Prostate gland (tissue), 2 donors: ENCODE measurements around the gene TMEM69. TPM values are rescaled to one million over a fixed set of nuclear protein-coding genes. Genes with fewer than 3 reads are reported as not detected.
"Not testable (repeated sequence)": the region's sequence is repeated elsewhere in the genome, so short reads cannot be mapped to it uniquely, and the experiment has no call there.

Source experiments
- DNase-seq: peaks from one replicate; pipeline ENCODE4 v3.0.0-alpha.2; 2019; ENCODE audit warnings: low spot score
- H3K27ac ChIP-seq, 2 donors: fragments of 200-600 bp; sonication (generic); 2 replicates each; pipeline ENCODE4 v1.5.1; 2017 to 2019
- H3K27me3 ChIP-seq: fragments of 200-600 bp; sonication (generic); replicated peaks from 2 replicates; pipeline ENCODE4 v1.5.1; 2019; ENCODE audit not compliant: insufficient read depth
- H3K36me3 ChIP-seq, 2 donors: fragments of 200-600 bp; sonication (generic); 1 replicate in 1 of 2; 2 replicates in 1 of 2; pipeline versions ENCODE4 v1.5.1 to v1.8.1; 2017 to 2019
- H3K4me1 ChIP-seq: fragments of 200-600 bp; sonication (generic); replicated peaks from 2 replicates; pipeline ENCODE4 v1.5.1; 2019
- H3K4me3 ChIP-seq, 2 donors: fragments of 200-600 bp; sonication (generic); 2 replicates each; pipeline ENCODE4 v1.5.1; 2017 to 2019
- H3K9me3 ChIP-seq: fragments of 200-600 bp; sonication (generic); 2 replicates; pipeline ENCODE4 v1.5.1; 2017
- CTCF ChIP-seq, 4 experiments: fragments of 200-600 bp in 2 of 4; fragments of 450-650 bp in 2 of 4; sonication (generic) in 2 of 4; IDR thresholded peaks; 1 replicate in 3 of 4; 2 replicates in 1 of 4; pipeline ENCODE4 v1.5.1; 2016 to 2019; ENCODE audit warnings: antibody characterized with exemption in 4 of 4, mild to moderate bottlenecking in 2 of 4, moderate library complexity in 2 of 4
- POLR2A ChIP-seq: fragments of 450-650 bp; IDR thresholded peaks from one replicate; pipeline ENCODE4 v1.6.1; 2016; ENCODE audit warnings: antibody characterized with exemption, mild to moderate bottlenecking
- POLR2AphosphoS5 ChIP-seq: sonication (generic); formaldehyde crosslinking; IDR thresholded peaks from one replicate; pipeline ENCODE4 v1.6.1; 2017; ENCODE audit warnings: antibody characterized with exemption
- WGBS: methylation state at CpG from one replicate; pipeline ENCODE4 v1.1.5; 2018; 5-methylcytosine and 5-hydroxymethylcytosine counted together
- intact Hi-C: fragments of 100-400 bp; cut with DNase I; formaldehyde crosslinking; loops from one replicate; pipeline ENCODE4 v1.14.2; 2022
- total RNA-seq, 2 donors: library from RNA; depleted of rRNA; stranded (reverse); fragments of >200 nt; gene quantifications; one replicate each; pipeline ENCODE4 v1.1.0, GENCODE V29; 2016

Gene TMEM69
- total RNA-seq, 2 donors from 2014 or later, result 29.6 to 32.9 TPM

GRCh38 chr1:45718289-45718688 lies 30.3 kb downstream of the TMEM69 start:
- Histone ChIP-seq H3K27me3 (no peaks in the 10 kb centered on the region), H3K27ac (no peak overlapping the region), H3K4me3 (no peak overlapping the region), H3K36me3 (no peaks in the 10 kb centered on the region), H3K9me3 (no peaks in the 10 kb centered on the region), H3K4me1 (no peaks in the 10 kb centered on the region)
- no peak for DNase-seq
- intact Hi-C loops, result no loop called here
- 100% methylated on average over 1 of the region's 1 CpG for WGBS
- no peak for TF ChIP-seq CTCF (IDR thresholded peaks at IDR 0.05)
- TF ChIP-seq POLR2A, result no peak
- no peak for TF ChIP-seq POLR2AphosphoS5

GRCh38 chr1:45721207-45721606 lies 33.2 kb downstream of the TMEM69 start:
- 85% methylated on average over 1 of the region's 1 CpG for WGBS
- H3K9me3 ChIP-seq, result no peaks in the 10 kb centered on the region
- H3K27ac ChIP-seq, result no peak overlapping the region
- DNase-seq, result no peak
- TF ChIP-seq POLR2AphosphoS5 (no peak), POLR2A (no peak), CTCF (IDR thresholded peaks at IDR 0.05) (no peak)
- no peaks in the 10 kb centered on the region for H3K27me3 ChIP-seq
- no peaks in the 10 kb centered on the region for H3K4me1 ChIP-seq
- no peak overlapping the region for H3K4me3 ChIP-seq
- no peaks in the 10 kb centered on the region for H3K36me3 ChIP-seq
- intact Hi-C loops, result no loop called here

GRCh38 chr1:45722809-45723208 lies 34.8 kb downstream of the TMEM69 start:
- DNase-seq, result no peak
- intact Hi-C loops, result no loop called here
- Histone ChIP-seq H3K4me1 (no peaks in the 10 kb centered on the region), H3K27ac (no peak overlapping the region), H3K36me3 (no peaks in the 10 kb centered on the region), H3K9me3 (no peaks in the 10 kb centered on the region), H3K27me3 (no peaks in the 10 kb centered on the region), H3K4me3 (no peak overlapping the region)
- WGBS, result 97% methylated on average over 3 of the region's 3 CpGs
- TF ChIP-seq POLR2A, result no peak
- no peak for TF ChIP-seq POLR2AphosphoS5
- no peak for TF ChIP-seq CTCF (IDR thresholded peaks at IDR 0.05)

- H3K27ac ChIP-seq, result no peak overlapping the region
- no peak for TF ChIP-seq POLR2AphosphoS5
- TF ChIP-seq CTCF (IDR thresholded peaks at IDR 0.05), result no peak
- TF ChIP-seq POLR2A, result no peak
These were observed 35.4 kb downstream of the TMEM69 start for GRCh38 chr1:45723248-45723930.

GRCh38 chr1:45726007-45726406 lies 38.0 kb downstream of the TMEM69 start:
- intact Hi-C loops, result not testable (repeated sequence)

More at GRCh38 chr1:45723248-45723930, 35.4 kb downstream of the TMEM69 start:
- no peaks in the 10 kb centered on the region for H3K4me1 ChIP-seq
- no peaks in the 10 kb centered on the region for H3K9me3 ChIP-seq
- no peak overlapping the region for H3K4me3 ChIP-seq
- H3K27me3 ChIP-seq, result no peaks in the 10 kb centered on the region
- DNase-seq, result no peak
- intact Hi-C loops, result no loop called here
- H3K36me3 ChIP-seq, result no peaks in the 10 kb centered on the region

More at GRCh38 chr1:45726007-45726406, 38.0 kb downstream of the TMEM69 start:
- not testable (repeated sequence) for H3K9me3 ChIP-seq, H3K4me1 ChIP-seq, H3K4me3 ChIP-seq, H3K27ac ChIP-seq, H3K27me3 ChIP-seq, H3K36me3 ChIP-seq, DNase-seq
- WGBS, result 95% methylated on average over 9 of the region's 9 CpGs
